K562 (cell line): ENCODE measurements around the gene ERC2. TPM values are rescaled to one million over a fixed set of nuclear protein-coding genes. Genes with fewer than 3 reads are reported as not detected.

ENCODE experiments used
- ATAC-seq: fragments of 200-7000 bp; cut with Tn5 transposase; 3 replicates; pipeline ENCODE4 v1.9.1; 2020; ENCODE audit warnings: moderate library complexity
- BruUV-seq: library from RNA; stranded (reverse); fragments of 400-500 nt; replicated peaks from 2 replicates; lab custom pipeline; 2021; lab: Mats Ljungman, UMichigan
- CTCF ChIA-PET: fragments of 300-600 bp; formaldehyde crosslinking; extraction: SDS; loops from one replicate; lab custom pipeline; 2021; ENCODE audit warnings: low intra/inter-chr PET ratio; lab: Yijun Ruan, JAX
- POLR2A ChIA-PET: fragments of 300-600, 350-650 bp; sonication (Branson Sonifier 250); formaldehyde crosslinking; extraction: SDS; loops from one replicate; lab custom pipeline; 2021; ENCODE audit warnings: antibody characterized with exemption, inconsistent platforms; lab: Yijun Ruan, JAX
- DNase-seq, 4 experiments: peaks; one replicate each; pipeline versions ENCODE4 v3.0.0 to v3.0.0-alpha.2; 2011 to 2018; ENCODE audit warnings: low spot score in 3 of 4, mixed read lengths in 3 of 4; ENCODE audit errors: extremely low read depth in 1 of 4
- FAIRE-seq: peaks from 2 replicates; lab custom pipeline; 2011; peaks lifted over from hg19 to GRCh38; lab: Jason Lieb, UNC
- H2AFZ ChIP-seq: 2 replicates; pipeline ENCODE4 v1.6.0; 2011; ENCODE audit warnings: low read depth, low read length, control low read depth, inconsistent platforms
- H3K27ac ChIP-seq: fragments of 200-600 bp; 3 replicates; pipeline ENCODE4 v1.8.0; 2011; ENCODE audit warnings: low read depth, mild to moderate bottlenecking, control low read depth, inconsistent platforms, low read length, moderate library complexity, mixed read lengths; ENCODE audit errors: extremely low read depth
- H3K27me3 ChIP-seq, 2 experiments: fragments of 300-600 bp in 1 of 2; 2 replicates in 1 of 2; 3 replicates in 1 of 2; pipeline versions ENCODE4 v1.6.0 to v1.8.0; 2011; ENCODE audit warnings: inconsistent platforms in 2 of 2, low read length in 2 of 2, mild to moderate bottlenecking in 1 of 2, mixed read lengths in 1 of 2, moderate library complexity in 1 of 2; ENCODE audit not compliant: control insufficient read depth in 2 of 2, insufficient read depth in 2 of 2
- H3K36me3 ChIP-seq: fragments of 300-600 bp; 3 replicates; pipeline ENCODE4 v1.8.0; 2011; ENCODE audit warnings: mild to moderate bottlenecking, low read length, inconsistent platforms; ENCODE audit not compliant: control insufficient read depth, insufficient read depth
- H3K4me1 ChIP-seq, 2 experiments: fragments of 200-600 bp in 1 of 2; replicated peaks in 1 of 2; 2 replicates in 1 of 2; 3 replicates in 1 of 2; pipeline versions ENCODE4 v1.5.1 to v1.8.0; 2011; ENCODE audit warnings: inconsistent platforms in 2 of 2, low read length in 2 of 2, mild to moderate bottlenecking in 1 of 2, mixed read lengths in 1 of 2, moderate library complexity in 1 of 2; ENCODE audit not compliant: control insufficient read depth in 2 of 2, insufficient read depth in 2 of 2
- H3K4me2 ChIP-seq: 2 replicates; pipeline ENCODE4 v1.6.1; 2011; ENCODE audit warnings: low read length, control low read depth, inconsistent platforms, mixed read lengths; ENCODE audit not compliant: insufficient read depth
- H3K4me3 ChIP-seq: fragments of 200-600 bp; sonication (generic), shearing (Covaris generic); 2 replicates; pipeline ENCODE4 v1.5.1; 2016; ENCODE audit warnings: control low read depth, inconsistent platforms
- H3K79me2 ChIP-seq: fragments of 200-600 bp; 3 replicates; pipeline ENCODE4 v1.8.0; 2011; ENCODE audit warnings: low read length, inconsistent platforms; ENCODE audit not compliant: control insufficient read depth, insufficient read depth
- H3K9ac ChIP-seq, 2 experiments: 2 replicates each; pipeline versions ENCODE4 v1.6.0 to v1.6.1; 2011; ENCODE audit warnings: low read depth in 2 of 2, low read length in 2 of 2, control low read depth in 1 of 2, inconsistent platforms in 1 of 2, mild to moderate bottlenecking in 1 of 2, mixed read lengths in 1 of 2; ENCODE audit not compliant: insufficient read depth in 1 of 2
- H3K9me1 ChIP-seq: one replicate; pipeline ENCODE4 v1.6.0; 2011; ENCODE audit warnings: inconsistent platforms, mild to moderate bottlenecking, low read length, moderate library complexity; ENCODE audit not compliant: control insufficient read depth, insufficient read depth
- H3K9me3 ChIP-seq: replicated peaks from 2 replicates; pipeline ENCODE4 v1.5.1; 2011; ENCODE audit warnings: low read depth, low read length, inconsistent platforms; ENCODE audit not compliant: control insufficient read depth, insufficient read depth
- H4K20me1 ChIP-seq: replicated peaks from 2 replicates; pipeline ENCODE4 v1.6.1; 2011; ENCODE audit warnings: low read length, inconsistent platforms, mixed read lengths; ENCODE audit not compliant: control insufficient read depth, insufficient read depth
- GABPB1 ChIP-seq: sonication (generic); formaldehyde crosslinking; IDR thresholded peaks from 2 replicates; pipeline ENCODE4 v1.8.0; 2022; ENCODE audit warnings: mild to moderate bottlenecking, missing genetic modification reagents
- MNT ChIP-seq, 2 experiments: fragments of 450-650 bp; conservative IDR thresholded peaks; 2 replicates each; pipeline ENCODE4 v1.6.1; 2017; ENCODE audit warnings: mild to moderate bottlenecking in 2 of 2, moderate library complexity in 2 of 2
- POLR3A ChIP-seq: IDR thresholded peaks from 2 replicates; pipeline ENCODE4 v1.6.1; 2011; ENCODE audit warnings: borderline replicate concordance, mild to moderate bottlenecking, moderate library complexity; ENCODE audit not compliant: insufficient read length, insufficient read depth; ENCODE audit errors: extremely low read depth
- THRA ChIP-seq: fragments of 450-650 bp; IDR thresholded peaks from 2 replicates; pipeline ENCODE4 v1.6.1; 2017; ENCODE audit warnings: mild to moderate bottlenecking, moderate library complexity
- WGBS: fragments of 100-300 bp; shearing (Covaris generic); methylation state at CpG from one replicate; pipeline ENCODE4 v1.1.6; 2016; ENCODE audit warnings: low coverage, mixed read lengths; ENCODE audit not compliant: insufficient coverage; ENCODE audit errors: missing lambda C conversion rate; 5-methylcytosine and 5-hydroxymethylcytosine counted together
- in situ Hi-C: fragments of 300-500 bp; cut with MboI; formaldehyde crosslinking; loops from 4 replicates; pipeline ENCODE4 v1.15.0; 2018; ENCODE audit warnings: inconsistent platforms, mixed read lengths
- intact Hi-C: fragments of 100-400 bp; cut with micrococcal nuclease; formaldehyde crosslinking; loops from 2 replicates; pipeline ENCODE4 v1.14.2; 2022
- polyA plus RNA-seq, 8 experiments: library from polyadenylated mRNA; depleted of rRNA in 4 of 8; stranded (reverse) in 5 of 8; unstranded in 3 of 8; fragments of >200 nt; fragmentation: Nextera tagmentation in 2 of 8; fragmentation: Illumina TruSeq in 1 of 8; extraction: Ambion mirVana in 2 of 8; extraction: Trizol in 1 of 8; gene quantifications; 2 replicates each; pipeline versions ENCODE4 v1.2.1 to v1.2.3, GENCODE V29; 2011 to 2014; ENCODE audit warnings: inconsistent platforms in 1 of 8, missing spikeins in 1 of 8
- total RNA-seq, 7 experiments: library from RNA; depleted of rRNA in 6 of 7; stranded (reverse); fragments of >200 nt in 6 of 7; fragmentation: Illumina TruSeq in 2 of 7; extraction: Trizol in 2 of 7; gene quantifications; 2 replicates each; pipeline versions ENCODE4 v1.2.1 to v1.2.3, GENCODE V29; 2011 to 2021; ENCODE audit warnings: low replicate concordance in 1 of 7
- TF ChIP-seq, protein P1 (sequence below): fragments of 450-650 bp; IDR thresholded peaks from 2 replicates; pipeline ENCODE4 v1.6.1; 2014; ENCODE audit warnings: low read depth, mild to moderate bottlenecking, moderate library complexity, borderline replicate concordance
- TF ChIP-seq, protein P2 (sequence below): fragments of 250-450 bp; sonication (Bioruptor Pico); IDR thresholded peaks from 2 replicates; pipeline ENCODE4 v1.9.0; 2021; ENCODE audit warnings: mild to moderate bottlenecking
- TF ChIP-seq, protein P3 (sequence below): fragments of 250-450 bp; sonication (Bioruptor Pico); IDR thresholded peaks from 2 replicates; pipeline ENCODE4 v1.4.0; 2020; ENCODE audit warnings: mild to moderate bottlenecking, moderate library complexity, borderline replicate concordance

ERC2 gene
- total and polyA plus RNA-seq, 9 of the 15 experiments (the other 6 are each of a cell fraction or from before 2014, with no cell fraction given) = 0.04 to 0.18 (median 0.07) TPM; not detected in 2

GRCh38 chr3:55792742-55793141 lies 675.5 kb downstream of the ERC2 start (continued):
- TF ChIP-seq, protein P1, sequence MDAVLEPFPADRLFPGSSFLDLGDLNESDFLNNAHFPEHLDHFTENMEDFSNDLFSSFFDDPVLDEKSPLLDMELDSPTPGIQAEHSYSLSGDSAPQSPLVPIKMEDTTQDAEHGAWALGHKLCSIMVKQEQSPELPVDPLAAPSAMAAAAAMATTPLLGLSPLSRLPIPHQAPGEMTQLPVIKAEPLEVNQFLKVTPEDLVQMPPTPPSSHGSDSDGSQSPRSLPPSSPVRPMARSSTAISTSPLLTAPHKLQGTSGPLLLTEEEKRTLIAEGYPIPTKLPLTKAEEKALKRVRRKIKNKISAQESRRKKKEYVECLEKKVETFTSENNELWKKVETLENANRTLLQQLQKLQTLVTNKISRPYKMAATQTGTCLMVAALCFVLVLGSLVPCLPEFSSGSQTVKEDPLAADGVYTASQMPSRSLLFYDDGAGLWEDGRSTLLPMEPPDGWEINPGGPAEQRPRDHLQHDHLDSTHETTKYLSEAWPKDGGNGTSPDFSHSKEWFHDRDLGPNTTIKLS = no peak
- TF ChIP-seq, protein P2, sequence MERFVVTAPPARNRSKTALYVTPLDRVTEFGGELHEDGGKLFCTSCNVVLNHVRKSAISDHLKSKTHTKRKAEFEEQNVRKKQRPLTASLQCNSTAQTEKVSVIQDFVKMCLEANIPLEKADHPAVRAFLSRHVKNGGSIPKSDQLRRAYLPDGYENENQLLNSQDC (CRISPR knock-in tag) = no peak
- TF ChIP-seq GABPB1 = no peak

GRCh38 chr3:55792009-55792408 lies 676.3 kb downstream of the ERC2 start:
- BruUV-seq = no TSS peak

More at GRCh38 chr3:55792009-55792408, 676.3 kb downstream of the ERC2 start:
- WGBS = 0% methylated on average over 1 of the region's 1 CpG
- Histone ChIP-seq H3K27me3 (no peaks in the 10 kb centered on the region), H2AFZ (no peak overlapping the region), H3K79me2 (no peaks in the 10 kb centered on the region), H3K4me1 (no peaks in the 10 kb centered on the region), H3K27ac (no peak overlapping the region), H3K9ac (no peak overlapping the region), H3K9me3 (no peaks in the 10 kb centered on the region), H3K4me2 (no peak overlapping the region), H3K4me3 (no peak overlapping the region), H3K36me3 (no peaks in the 10 kb centered on the region), H4K20me1 (no peaks in the 10 kb centered on the region), H3K9me1 (no peaks in the 10 kb centered on the region)
- ATAC-seq (no peak), DNase-seq (no peak), FAIRE-seq (no peak)
- in situ Hi-C loops = no loop called here
- CTCF ChIA-PET = no interaction called here
- intact Hi-C loops = no loop called here
- TF ChIP-seq, protein P3, sequence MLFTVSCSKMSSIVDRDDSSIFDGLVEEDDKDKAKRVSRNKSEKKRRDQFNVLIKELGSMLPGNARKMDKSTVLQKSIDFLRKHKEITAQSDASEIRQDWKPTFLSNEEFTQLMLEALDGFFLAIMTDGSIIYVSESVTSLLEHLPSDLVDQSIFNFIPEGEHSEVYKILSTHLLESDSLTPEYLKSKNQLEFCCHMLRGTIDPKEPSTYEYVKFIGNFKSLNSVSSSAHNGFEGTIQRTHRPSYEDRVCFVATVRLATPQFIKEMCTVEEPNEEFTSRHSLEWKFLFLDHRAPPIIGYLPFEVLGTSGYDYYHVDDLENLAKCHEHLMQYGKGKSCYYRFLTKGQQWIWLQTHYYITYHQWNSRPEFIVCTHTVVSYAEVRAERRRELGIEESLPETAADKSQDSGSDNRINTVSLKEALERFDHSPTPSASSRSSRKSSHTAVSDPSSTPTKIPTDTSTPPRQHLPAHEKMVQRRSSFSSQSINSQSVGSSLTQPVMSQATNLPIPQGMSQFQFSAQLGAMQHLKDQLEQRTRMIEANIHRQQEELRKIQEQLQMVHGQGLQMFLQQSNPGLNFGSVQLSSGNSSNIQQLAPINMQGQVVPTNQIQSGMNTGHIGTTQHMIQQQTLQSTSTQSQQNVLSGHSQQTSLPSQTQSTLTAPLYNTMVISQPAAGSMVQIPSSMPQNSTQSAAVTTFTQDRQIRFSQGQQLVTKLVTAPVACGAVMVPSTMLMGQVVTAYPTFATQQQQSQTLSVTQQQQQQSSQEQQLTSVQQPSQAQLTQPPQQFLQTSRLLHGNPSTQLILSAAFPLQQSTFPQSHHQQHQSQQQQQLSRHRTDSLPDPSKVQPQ (CRISPR knock-in tag) = no peak
- TF ChIP-seq THRA = no peak
- TF ChIP-seq POLR3A = no peak
- no peak for TF ChIP-seq MNT (conservative IDR thresholded peaks at IDR 0.05)
- POLR2A ChIA-PET = no interaction called here
